Stromal cell of bone marrow (primary cell): ENCODE data around the gene GRAMD4.
"Not testable (repeated sequence)": the region's sequence is repeated elsewhere in the genome, so short reads cannot be mapped to it uniquely, and the experiment has no call there.

Experiments
- DNase-seq: peaks from one replicate; pipeline ENCODE4 v3.0.0-alpha.2; 2012; ENCODE audit warnings: low read depth

Gene GRAMD4

DNA sequence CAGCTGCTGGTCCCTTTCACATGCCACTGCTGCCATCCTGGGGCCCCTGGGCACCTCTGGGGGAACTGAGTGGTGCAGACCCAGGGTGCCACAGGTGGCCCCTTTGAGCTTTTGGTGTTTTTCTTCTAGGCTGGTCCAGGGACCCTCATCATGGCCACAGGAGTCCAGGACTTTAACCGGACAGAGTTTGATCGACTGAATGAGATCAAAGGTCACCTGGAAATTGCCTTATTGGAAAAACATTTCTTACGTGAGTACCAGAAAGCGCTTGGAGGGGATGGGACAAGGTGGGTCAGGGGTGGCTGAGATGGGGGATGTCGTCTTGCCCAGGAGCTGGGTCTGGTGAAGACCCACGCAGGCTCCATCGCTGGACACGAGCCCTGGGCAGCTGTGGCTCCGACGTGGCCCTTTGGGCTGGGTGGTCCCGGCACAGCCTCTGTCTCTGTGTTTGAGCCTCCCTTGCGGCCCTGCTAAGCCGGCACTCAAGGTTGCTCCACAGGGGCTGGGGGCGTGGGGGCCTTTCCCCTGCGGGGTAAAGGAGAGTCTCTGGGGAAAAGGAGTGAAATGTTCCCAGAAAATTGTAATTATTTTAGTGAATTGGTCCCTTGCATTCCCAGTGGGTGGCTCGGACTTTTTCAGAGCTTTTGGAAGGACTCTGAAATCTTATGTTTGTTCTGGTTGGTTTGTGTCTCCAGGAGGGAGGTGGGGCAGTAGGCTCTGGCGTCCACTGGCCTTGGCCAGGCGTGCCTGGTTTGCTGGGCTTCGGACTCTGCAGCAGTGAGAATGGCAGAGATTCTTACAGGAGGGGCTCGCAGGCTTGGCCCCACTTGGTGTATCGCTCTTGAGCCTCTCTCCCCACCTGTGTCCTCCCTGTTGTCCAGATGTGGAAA is 17.8 kb downstream of the GRAMD4 start:
- DNase-seq, result no peak

DNA sequence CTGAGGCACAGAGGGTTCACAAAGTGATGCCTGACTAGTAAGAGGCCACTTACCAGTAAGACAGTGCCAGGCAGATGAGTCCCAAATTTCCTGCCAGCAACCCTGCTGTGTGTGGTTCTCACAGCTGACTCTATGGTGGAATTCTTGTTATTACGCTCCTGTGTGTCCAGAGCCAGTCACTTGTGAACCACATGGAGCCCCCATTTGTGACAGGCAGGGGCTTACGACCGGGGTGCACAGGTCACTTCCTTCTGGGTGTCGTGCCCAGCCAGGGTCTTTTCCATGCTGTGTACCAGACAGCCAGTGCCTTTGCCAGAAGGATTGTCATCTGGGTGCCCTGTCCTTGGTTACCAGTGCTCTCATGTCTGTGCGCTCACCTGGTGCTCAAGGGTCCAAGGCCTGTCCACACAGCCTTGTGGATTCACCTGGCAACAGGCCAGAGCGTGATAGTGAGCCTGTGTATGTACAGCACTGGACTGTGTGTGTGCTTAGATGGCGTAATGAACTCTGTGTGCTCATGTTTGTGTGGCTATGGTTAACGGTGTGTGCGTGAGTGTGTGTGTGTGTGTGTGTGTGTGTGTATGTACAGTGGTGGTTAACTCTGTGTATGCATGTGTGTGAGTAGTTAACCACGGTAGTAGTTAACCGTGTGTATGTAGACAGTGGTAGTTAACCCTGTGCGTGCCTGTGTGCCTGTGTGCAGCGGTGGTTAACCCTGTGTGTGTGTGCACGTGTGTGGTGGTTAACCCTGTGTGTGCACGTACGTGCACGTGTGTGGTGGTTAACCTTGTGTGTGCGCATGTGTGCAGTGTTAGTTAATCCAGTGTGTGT is 18.6 kb downstream of the GRAMD4 start:
- DNase-seq, result no peak

DNA sequence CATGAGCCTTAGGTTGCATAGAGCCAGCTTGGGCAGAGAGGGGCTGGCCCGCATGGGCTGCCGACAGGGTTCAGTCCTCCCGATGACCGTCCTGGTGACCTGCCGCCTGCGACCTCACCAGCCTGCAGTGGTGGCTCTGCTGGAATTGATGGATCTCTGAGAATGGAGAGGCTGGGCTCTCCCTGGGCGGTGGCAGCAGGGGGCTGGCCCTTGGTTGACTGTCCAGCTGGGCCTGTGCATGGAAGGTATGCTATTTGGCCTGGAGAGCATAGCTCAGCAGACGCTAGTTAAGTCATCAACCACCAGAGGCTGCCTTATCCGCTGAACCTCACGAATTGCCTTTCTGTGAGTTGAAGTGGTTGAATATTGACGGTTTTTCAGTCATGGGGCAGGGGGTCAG is 19.7 kb downstream of the GRAMD4 start:
- no peak for DNase-seq

DNA sequence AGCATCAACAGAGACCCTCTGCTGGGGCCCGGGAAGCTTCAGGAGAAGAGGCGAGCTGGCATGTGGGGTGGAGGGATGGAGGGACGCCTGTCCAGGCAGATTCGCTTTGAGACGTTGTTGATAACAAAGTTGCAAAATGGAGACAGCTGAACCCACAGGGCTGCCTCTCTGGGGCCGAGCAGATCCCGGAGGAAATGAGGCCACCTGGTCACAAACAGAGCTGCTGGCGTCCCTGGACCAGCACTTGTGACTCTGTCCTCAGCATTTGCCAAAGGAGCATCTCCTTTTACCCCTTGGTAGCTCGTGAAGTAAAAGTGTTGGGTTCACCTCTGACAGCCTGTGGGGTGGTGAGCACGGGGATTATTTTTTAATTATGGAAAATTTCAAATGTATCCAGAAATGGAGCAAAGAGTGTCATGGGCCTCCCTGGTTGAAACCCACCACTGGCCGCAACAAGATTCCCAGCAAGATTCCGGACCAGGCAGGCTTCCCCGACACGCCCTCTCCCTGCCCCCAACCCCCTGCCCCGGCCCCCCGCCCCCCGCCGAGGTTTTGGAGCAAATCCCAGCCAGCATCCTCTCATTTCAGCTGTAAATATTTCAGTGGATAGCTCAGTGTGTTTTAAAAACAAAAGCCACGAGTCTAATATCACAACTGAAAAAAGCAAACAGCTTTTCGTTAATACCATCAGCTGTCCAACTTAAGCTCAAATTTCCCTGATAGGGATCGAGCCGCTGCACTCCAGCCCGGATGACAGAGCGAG is 20.3 kb downstream of the GRAMD4 start:
- no peak for DNase-seq

DNA sequence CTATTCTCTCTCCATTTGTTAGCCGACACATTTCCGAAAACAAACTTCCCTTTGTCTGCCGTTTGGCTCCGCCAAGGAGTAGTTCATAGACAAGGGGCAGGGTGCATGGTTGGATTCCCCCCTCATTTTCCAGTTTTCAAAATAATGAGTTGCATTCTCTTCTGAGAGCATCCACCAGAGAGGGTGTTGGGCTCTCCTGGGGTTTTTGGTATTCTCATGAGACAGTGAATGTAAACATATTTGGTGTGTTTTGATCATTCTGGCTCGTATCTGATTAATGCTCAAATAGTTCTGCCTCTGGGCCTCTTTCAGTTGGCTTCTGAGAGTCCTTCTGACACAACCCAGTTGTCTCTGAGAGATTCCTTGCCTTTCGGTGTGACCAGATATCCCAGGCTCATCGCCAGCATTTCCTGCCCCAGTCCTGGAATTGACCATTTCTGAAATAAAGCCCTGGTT is 21.7 kb downstream of the GRAMD4 start:
- no peak for DNase-seq

DNA sequence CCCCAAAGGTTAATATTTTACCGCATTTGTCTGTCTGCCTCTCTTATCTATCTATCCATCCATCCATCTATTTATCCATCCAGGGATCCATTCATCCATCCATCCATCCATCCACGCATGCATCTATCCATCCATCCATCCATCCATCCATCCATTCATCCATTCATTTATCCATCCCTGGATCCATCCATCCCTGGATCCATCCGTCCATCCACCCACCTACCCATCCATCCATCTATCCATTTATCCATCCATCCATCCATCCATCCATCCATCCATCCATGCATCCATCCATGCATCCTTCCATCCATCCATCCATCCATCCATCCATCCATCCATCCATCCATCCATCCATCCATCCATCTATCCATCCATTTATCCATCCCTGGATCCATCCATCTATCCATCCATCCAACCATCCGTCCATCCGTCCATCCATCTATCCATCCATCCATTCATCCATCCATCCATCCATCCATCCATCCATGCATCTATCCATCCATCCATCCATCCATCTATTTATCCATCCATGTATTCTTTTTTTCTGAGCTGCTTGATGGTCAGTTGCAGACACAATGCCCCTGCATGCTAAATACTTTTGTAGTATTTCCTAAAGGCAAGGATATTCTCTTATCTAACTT is 22.8 kb downstream of the GRAMD4 start:
- not testable (repeated sequence) for DNase-seq

DNA sequence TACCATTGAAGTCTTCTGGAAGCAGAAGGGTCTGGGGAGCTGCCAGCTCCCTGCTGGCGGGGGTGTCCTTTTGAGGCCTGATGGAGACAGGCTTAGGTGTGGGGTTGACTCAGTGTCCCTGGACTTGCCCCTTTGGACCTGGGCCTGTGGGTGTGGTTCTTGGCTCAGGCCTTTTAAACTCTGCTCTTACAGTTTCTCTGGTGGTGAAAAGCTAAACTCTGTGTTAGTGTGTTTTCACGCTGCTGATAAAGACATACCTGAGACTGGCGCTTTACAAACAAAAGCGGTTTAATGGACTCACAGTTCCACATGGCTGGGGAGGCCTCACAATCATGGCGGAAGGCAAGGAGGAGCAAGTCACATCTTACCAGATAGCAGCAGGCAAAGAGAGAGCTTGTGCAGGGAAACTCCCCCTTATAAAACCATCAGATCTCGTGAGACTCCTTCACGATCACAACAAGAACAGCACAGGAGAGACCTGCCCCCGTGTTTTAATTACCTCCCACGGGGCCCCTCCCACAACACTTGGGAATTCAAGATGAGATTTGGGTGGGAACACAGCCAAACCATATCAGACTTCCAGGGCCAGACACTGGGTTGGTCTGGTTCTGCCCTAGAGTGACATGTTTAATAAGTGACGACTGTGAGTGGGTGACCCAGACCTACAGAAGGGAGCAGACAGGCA is 26.5 kb downstream of the GRAMD4 start:
- no peak for DNase-seq

DNA sequence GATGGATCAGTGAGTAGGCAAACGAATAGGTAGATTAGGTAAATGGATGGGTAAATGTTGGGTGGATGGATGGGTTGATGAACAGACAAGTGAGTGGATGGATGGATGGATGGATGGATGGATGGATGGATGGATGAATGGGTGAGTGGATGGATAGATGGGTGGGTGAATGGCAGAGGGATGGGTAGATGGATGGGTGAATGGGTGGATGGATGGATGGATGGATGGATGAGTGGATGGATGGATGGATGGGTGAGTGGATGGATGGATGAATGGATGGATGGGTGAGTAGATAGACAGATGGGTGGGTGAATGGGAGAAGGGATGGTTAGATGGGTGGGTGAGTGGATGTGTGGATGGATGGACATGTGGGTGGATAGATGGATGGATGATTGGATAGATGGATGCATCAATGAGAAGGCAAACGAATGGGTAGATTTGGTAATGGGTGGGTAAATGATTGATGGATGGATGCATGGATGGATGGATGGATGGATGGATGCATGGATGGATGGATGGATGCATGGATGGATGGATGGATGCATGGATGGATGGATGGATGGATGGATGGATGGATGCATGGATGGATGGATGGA is 28.1 kb downstream of the GRAMD4 start:
- not testable (repeated sequence) for DNase-seq

DNA sequence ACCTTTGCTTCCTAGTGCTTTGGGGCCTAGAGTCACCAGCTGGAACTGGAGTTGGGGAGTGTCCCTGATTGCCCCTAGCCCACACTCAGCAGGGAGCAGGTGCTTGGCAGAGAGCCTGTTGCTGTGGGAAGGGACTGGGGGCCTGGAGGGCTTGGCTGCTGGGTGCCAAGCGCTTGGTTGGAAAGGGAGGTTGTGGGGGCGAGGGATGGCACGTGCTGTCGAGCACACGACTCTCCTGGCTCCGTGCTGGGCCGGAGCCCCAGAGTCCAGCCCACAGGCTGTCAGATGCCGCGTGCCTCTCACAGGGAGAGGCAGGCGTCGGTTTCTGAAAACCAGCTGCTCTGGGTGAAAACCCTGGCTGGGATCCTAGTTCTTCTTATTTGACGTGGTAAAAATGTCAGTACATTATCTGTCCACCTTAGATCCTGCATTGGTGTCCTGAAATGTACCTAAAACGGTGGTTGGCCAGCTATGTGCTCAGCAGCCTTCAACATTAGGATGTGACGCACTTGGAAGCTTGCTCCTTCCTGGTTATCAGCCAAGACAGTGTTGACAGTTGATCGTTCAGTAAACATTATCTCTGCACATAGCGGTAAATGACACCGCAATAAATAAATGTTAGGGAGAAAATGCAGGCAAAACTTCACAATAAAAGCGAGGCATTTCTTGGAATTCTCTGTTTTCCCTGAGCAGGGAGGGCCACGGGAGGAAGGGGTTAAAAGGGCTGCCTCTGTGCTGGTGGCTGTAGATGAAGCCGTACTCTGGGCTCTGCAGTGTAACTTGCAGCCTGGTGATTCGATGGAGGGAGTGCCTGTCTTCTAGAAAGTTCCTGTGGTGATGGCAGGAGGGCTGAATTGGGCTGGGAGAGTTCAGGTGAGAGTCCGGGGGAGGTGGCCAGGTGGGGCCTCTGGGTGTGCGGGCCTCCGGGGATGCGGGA is 29.2 kb downstream of the GRAMD4 start:
- DNase-seq, result no peak

DNA sequence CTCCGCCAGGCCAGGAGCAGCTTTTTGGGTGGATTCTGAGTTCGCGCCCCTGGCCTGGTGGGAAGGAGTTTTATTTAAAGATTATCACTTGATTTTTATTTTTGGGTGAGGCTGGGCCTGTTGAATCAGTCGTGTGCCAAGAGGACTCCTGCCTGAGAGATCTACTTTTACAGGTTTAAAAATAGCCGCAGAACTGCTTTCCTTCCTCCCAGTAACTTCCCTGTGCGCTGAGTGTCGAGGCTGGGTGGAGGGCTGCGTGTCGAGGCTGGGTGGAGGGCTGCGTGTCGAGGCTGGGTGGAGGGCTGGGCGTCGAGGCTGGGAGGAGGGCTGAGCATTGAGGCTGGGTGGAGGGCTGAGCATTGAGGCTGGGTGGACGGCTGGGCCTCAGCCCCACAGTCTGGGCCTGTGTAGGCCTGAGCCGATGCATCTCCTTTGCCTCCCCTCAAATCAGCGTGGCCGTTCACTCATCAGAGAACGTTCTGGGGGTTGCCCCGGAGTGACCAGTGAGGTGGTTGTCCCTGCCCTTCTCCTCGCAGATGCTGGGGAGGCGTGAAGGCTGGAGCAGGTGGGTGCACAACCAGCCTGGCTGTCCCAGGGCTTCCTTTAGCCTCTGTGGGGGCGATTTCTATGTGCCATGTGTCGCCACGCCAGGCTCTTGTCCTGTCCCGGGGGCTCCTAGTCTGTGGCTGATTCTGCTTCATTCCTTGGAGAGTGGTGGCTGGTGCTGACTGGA is 30.1 kb downstream of the GRAMD4 start:
- DNase-seq, result no peak

DNA sequence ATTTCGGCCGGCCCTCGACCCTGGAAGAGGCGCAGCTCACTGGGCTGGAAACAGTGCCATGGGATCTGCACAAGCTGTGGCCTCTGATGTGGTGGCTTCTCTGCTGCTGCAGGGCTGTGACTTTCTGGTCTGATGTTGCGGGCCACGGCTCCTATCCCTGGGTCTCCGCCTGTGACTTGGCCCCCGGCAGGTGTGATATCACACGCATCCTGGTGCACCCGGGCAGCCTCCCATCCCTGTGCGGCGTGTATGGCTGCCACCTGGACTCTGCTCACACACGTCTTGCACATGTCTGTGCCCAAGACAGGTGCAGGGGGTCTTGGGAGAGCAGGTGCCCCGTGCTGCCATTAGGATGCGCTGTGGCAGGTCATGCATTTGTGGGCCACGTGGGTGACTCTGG is 31.1 kb downstream of the GRAMD4 start:
- no peak for DNase-seq

DNA sequence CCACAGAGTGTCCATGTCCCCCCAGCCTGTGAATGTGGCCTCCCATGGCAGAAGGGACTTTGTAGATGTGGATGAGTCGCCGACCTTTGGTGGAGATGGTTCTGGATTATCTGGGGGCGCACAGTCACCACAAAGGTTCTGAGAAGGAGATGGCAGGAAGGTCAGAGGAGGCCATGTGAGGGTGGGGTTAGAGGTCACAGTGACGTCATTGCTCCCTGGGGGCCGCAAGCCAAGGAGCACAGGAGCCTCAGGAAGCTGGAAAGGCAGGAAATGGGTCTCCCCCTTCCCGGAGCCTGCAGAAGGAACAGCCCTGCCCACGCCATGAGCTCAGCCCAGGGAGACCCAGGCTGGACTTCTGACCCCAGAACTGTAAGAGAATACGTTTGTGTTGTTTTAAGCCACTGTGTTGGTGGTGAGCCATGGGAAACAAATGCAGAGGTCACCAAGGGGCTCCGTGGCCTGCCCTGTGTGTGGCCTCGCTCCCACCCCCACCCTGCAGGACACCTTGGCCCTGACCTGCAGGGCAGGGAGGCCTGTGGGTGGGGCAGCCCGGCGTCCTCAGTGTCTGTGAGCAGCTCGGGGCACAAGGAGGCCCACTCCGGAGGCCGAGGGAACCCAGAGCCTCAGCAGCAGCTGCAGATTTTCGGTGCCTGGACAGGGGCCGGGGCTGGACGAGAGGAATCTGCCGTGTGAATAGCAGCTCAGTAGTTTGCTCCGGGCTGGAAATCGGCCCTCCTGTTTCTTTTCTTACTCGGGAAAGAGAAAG is 32.1 kb downstream of the GRAMD4 start:
- peak; percentile 28 for DNase-seq

DNA sequence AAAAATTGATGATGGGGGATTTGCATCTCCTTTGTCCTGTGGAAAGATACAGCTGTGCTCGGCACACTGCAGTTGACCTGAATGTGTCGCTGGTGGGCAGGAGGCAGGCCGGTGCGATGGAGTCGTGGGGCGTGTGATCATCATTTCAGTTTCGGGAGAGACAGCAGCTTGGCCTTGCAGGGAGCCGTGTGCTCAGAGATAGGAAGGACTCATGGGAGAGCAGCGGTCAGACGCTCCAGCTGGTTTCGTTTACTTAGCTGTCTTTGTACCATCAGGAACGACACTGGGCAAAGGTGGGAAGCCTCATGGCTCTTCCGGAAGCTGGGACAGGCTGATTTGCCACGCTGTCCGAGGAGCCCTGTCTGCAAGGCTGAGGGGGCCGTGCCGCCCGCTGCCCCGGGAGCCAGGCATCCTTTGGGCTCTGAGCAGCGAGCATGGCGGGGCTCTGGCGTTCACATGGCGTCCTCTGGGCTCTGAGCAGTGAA is 32.7 kb downstream of the GRAMD4 start:
- no peak for DNase-seq

DNA sequence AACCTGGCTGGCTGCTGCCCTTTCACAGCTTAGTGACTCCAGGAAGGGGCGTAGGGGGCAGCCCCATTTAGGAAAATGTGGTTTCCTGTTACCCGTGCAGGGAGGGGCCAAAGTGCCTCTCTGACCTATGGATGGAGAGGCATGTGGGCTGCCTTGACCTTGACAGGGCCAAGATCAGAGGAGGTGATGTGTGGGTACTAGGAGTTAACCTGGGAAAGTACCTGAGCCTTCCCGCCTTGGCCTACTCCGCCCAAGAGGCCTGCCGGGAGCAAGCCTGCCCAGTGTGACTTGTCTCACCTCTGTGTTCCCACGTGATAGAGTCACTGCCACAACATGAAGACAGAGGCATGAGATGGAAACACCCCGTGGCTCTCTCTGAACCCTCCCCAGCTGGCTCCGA is 33.4 kb downstream of the GRAMD4 start:
- DNase-seq, result no peak

DNA sequence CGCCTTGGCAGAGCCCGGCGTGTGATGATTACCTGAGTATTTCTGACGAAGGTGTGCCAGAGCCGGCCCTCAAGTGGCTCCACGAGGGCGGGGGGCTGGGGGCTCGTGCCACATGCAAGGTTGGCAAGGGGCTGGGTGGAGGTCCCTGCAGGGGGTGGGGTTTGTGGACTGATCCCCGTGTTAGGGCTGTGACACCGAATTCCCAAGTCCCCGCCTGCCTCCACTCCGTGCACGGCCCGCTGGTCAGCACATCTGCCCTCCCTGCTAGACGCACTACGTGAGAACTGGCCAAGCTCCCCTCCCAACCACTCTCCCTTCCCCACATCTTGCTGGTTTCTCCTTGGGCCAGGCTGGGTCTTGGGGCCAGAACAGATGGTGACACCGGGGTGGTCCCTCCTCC is 34.2 kb downstream of the GRAMD4 start:
- DNase-seq, result no peak

DNA sequence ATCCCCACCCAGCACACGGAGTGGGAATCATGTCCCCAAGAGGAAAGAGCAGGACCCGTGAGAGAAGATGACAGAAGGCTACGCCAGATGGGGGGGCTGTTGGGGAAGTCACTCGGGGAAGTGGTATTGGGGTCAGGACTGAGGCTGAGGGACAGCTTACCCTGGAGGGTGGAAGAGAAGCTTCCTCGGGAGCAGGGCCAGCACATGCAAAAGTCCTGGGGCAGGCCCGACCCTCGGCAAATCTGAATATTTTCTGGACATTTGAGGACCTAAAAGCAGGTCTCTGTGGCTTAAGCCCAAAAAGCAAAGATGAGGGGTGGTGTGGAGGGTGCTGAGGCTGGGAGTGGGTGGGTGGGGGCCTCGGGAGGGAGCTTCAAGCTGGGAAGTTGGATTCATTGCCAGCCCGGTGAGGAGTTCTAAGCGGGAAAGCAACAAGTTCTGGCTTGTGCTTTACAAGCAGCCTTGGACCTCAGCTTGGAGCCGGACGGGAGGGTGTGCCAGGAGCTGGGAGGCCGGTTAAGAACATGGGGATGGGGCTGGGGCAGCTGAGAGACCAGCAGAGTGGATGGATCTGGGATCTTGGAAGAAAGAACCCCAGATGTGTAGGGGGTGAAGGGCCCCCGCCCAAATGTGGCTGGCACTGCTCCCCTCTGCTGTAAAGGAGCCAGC is 34.9 kb downstream of the GRAMD4 start:
- DNase-seq, result no peak

DNA sequence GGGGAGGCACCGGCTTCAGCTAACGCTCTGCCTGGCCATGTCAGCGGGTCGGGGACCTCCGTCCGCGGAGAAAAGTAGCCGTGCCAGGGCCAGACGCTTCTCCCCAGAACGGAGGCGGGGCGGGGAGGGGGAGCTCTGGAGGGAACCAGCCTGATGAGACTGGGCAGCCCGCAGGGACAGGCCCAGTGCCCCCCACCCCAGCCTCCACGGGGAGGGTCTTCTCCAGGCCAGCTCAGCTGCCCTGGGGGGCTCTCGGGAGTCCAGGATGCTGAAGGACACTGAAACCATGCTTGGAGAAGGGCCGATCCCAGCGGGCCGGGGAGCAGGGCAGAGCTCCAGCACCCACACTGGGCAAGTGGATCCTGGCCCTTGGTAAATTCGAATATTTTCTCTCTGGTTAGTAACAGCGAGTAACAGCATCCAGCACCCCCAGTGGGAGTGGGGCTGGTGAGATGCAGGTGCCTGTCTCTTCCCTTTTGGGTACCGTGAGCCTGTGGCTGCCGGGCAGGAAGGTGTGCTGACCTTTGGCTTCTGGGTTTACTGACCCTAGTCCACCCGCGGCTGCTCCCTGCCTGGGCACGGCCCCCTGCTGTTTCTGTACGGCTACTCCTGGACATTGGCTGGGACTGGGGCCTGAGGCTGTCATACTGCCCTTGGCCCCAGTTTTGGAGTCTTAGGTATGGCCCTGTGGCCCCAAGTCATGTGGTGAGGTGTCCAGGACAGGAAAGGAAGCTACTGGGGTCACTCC is 35.8 kb downstream of the GRAMD4 start:
- no peak for DNase-seq
